SK-N-SH (cell line): Measurements from ENCODE around the gene GGA3.

Experiments used
- MXI1 ChIP-seq: IDR thresholded peaks from 2 replicates; pipeline ENCODE4 v1.6.1; 2012; ENCODE audit warnings: mild to moderate bottlenecking, low read depth, low read length, improper control_type of control experiment
- NRF1 ChIP-seq: IDR thresholded peaks from 2 replicates; pipeline ENCODE4 v1.6.1; 2012; ENCODE audit warnings: low read depth, mild to moderate bottlenecking, low read length
- TCF12 ChIP-seq: IDR thresholded peaks from 2 replicates; pipeline ENCODE4 v1.4.0; 2012

DNA sequence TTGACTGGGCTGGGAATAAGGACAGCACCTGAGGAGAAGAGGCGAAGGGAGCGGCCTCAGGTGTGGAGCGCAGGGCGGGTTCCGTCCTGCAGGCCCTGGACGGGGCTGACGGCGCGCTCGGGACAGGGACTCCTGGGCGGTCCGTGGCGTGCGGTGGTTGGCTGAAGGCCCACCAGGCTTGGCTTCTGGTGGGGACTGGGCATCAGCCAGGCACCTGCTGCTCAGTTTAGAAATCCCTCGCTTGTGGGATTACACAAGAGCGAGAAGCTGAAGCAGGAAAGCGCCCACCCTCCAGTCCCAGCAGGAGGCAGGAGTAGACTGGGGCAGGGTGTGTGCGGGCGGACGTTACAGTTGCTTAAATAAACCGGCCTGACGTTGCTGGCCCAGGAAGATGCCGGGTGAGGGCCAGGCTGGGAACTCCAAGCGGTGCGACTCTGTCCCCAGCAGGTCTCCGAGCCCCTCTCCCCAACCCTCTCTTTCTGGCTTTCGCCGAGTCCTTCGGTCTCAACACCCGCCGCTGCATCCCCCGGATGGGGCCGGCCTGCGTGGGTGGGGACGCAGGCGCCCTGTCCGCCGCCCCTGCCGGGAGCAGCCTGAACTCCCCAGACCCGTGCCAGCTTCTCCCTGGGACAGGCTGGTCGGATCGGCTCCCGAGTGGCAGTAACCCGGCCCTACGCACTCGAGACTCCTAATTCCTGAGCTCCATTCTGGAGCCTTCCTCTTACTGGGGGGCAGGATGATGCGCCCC lies 9.0 kb upstream of the GGA3 start:
- TF ChIP-seq MXI1 (peak; percentile 51; the same call in 1 of the 2 replicates), NRF1 (peak; percentile 53), TCF12 (no peak)
